GM12875 (cell line): Measurements from ENCODE around the gene EEPD1.

Source experiments
- H3K4me3 ChIP-seq: one replicate; pipeline ENCODE4 v1.5.1; 2011; ENCODE audit warnings: low read depth, low read length, control low read depth
- TF ChIP-seq, protein P1 (sequence below): IDR thresholded peaks from 2 replicates; pipeline ENCODE4 v1.5.1; 2011; ENCODE audit warnings: low read depth, mild to moderate bottlenecking, control low read depth, inconsistent platforms, low read length, moderate library complexity, borderline replicate concordance; ENCODE audit not compliant: insufficient read depth

EEPD1 gene

DNA sequence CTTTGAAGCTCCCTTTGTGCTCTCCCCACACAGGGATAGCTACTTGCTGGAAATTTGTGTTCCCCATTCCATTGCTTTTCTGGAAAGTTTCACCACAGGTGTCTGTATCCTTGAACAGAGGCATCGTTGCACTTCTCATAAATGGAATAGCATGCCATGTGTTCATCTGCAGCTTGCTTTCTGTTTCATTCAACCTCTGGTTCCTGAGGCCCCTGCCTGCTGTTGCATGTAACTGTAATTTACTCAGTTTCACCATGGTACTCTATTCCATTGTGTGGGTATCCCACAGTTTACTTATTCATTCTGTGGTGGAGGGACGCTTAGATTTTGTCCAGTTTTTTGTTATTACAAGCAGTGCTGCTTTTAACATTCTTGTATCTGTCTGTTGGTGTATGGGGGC is 32.0 kb downstream of the EEPD1 start:
- TF ChIP-seq, protein P1, sequence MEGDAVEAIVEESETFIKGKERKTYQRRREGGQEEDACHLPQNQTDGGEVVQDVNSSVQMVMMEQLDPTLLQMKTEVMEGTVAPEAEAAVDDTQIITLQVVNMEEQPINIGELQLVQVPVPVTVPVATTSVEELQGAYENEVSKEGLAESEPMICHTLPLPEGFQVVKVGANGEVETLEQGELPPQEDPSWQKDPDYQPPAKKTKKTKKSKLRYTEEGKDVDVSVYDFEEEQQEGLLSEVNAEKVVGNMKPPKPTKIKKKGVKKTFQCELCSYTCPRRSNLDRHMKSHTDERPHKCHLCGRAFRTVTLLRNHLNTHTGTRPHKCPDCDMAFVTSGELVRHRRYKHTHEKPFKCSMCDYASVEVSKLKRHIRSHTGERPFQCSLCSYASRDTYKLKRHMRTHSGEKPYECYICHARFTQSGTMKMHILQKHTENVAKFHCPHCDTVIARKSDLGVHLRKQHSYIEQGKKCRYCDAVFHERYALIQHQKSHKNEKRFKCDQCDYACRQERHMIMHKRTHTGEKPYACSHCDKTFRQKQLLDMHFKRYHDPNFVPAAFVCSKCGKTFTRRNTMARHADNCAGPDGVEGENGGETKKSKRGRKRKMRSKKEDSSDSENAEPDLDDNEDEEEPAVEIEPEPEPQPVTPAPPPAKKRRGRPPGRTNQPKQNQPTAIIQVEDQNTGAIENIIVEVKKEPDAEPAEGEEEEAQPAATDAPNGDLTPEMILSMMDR: no peak
- H3K4me3 ChIP-seq: no peak overlapping the region

DNA sequence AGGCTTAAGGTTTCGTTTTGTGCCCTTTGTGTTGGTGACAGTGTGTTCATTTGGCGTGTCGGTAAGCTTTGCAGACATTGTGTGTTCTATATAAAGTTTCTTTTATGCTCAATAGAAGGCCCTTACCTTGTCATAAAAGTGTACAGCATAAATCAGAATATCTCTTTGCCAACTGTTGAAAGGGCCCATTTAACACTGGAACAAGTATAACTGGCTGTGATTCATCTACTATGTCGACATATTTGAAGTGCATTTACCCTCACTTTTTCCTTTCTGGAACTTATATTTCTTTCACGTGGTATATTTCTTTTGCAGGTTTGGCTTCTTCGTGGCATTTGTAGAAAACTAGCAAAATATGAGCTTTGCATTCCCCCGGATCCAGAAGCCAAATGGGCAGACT is 32.7 kb downstream of the EEPD1 start:
- TF ChIP-seq, protein P1: no peak

DNA sequence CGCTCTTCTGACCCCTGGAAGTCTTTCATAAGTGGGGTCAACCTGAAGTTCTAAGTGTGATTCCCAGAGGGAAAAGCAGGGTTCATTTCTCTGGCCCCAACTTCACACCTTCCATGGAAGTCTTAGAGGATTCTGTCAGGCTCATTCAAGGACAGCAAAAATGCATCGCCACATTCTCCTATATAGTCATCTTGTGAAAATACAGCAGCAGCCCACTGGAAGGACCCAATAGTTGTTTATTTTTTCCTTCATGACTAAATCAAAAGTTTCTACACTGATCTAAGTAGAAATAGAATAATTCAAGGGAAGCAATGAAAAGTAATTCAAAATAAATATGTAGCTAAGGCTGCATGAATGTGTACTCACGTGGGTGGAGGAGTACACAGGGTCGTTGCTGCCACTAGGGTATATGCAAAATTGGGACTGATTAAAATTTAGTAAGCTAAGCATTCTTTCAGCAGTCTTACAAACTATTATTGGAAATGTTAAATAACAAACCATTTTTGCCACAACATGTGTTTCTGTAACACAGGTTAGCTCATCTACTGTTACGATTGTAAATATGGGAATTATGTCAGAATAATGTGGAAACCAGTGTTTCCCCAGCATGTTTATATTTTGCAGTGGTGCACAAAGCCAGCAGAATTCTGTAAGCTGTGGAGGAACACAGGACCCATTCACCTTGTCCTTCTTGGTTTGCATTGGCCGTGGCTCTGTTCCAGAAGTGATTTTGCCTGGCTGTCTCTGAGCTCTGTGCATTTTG is 33.5 kb downstream of the EEPD1 start:
- H3K4me3 ChIP-seq: no peak overlapping the region
- TF ChIP-seq, protein P1: no peak

More for the DNA sequence above, 32.7 kb downstream of the EEPD1 start:
- no peak overlapping the region for H3K4me3 ChIP-seq

DNA sequence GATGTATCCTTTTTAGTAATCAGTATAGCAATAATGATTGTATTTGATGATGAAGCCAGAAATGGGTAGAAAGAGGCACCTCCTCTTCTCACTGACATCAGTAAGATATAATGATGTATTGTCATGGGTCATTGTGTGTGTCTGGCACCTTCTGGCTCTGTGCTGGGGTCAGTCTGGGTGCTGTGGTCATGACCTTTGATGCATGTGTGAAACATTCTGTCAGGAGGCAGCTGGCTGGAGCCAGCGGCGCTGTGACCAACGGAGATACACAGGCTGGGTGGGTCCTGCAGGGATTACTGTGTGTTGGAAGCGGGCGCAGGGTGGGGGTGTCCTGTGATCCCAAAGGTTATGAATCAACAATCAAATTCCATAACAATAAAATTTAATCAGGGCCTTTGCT is 35.2 kb downstream of the EEPD1 start:
- TF ChIP-seq, protein P1: no peak

DNA sequence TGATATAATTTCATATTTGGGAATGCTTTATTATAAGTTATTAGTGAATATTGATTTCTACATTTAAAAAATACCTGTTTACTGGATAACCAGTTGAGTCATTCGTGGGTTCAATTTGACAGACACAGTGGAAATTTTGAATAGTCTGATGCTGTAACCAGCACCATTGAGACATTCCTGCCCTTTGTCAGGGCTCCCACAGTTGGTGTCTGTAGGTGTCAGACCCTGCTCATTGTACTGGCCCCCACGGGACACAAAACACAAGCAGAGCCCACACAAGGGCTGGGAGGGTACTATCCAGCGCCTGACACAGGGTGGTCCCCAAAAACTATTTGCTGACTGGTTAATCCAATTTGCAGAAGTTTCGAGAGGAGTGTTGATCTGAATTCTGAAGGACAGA is 35.9 kb downstream of the EEPD1 start:
- H3K4me3 ChIP-seq: no peak overlapping the region
- TF ChIP-seq, protein P1: no peak

More for the DNA sequence above, 35.2 kb downstream of the EEPD1 start:
- no peak overlapping the region for H3K4me3 ChIP-seq

DNA sequence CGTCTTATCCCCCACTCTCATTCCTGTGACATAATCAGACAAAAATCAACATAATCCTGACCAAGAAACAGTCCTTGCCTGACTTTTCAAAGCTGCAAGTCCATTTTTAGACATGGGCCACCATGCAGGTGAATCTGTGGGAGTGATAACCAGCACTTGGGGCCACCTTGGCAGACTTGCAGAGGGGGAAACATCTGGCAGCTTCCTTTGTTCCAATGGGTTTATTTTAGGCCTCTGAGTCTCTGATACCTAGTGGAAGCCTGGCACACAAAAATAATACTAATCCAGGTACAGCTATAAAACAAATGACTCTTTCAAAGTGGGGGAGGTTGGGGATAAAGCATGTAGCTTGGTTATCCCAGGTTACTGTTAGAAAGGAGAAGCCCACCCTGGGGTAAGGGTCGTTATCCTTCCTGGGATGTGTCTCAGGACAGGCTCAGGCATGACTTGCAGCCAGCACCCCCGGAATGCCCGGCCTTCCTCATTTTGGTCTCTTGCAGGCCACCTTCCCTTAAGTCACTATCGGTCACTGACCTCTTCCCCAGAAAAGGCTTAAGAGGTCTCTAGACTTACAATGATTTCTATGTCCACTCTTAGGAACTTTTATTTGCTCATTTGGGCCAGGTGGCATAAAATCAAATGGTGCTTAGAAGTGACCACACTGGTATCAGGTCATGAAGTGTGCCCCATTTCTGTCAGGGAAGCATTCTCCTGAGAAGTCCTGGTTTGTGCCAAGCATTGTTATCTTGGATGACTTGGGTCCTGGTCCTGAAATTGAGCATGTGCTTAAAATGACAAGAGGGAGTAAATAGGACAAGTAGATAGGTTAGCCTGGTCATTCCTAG is 37.6 kb downstream of the EEPD1 start:
- TF ChIP-seq, protein P1: no peak
- no peak overlapping the region for H3K4me3 ChIP-seq

DNA sequence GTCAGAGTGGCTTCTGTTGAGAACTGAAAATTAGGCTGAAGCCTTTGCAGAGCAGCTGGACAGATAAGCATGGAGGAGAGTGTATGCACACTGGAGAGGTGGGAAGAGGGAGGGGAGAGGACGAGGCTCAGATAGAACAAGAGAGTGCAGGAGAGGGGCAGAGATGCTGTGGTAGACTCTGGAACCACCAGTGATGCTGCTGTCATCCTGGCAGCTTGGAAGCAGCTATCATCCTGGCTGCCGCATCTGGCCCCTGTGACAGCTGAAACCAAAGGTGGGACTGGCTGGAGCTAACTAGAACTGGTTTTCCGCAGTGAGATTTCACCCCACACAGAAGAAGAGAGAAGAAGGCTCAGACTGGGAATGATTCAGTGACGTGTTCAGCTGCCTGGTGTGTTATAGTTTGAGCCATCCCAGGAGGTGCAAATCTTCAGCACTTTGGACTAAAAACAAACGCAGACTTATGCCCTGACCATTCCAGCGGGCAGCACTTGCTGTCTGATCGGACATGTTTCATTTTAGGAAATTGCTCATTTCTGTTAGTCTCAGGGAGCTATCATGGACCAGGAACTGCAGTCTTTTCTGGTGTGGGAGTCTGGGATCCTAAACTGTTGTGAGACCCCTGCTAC is 38.4 kb downstream of the EEPD1 start:
- H3K4me3 ChIP-seq: no peak overlapping the region
- TF ChIP-seq, protein P1: no peak
